CMK (cell line): ENCODE results near the gene GRN.
"Not testable (repeated sequence)": the region's sequence is repeated elsewhere in the genome, so short reads cannot be mapped to it uniquely, and the experiment has no call there.

ENCODE experiments used
- DNase-seq: peaks from one replicate; pipeline ENCODE4 v3.0.0-alpha.2; 2010; ENCODE audit warnings: low read depth

The GRN gene

GRCh38 chr17:44383363-44383762 lies 38.3 kb downstream of the GRN start:
- no peak for DNase-seq

GRCh38 chr17:44383861-44384260 lies 38.8 kb downstream of the GRN start:
- no peak for DNase-seq

- DNase-seq = no peak
Observed at GRCh38 chr17:44384281-44384822, 39.2 kb downstream of the GRN start.

- no peak for DNase-seq
Observed at GRCh38 chr17:44384823-44385286, 39.8 kb downstream of the GRN start.

- peak; percentile 87 for DNase-seq
Observed at GRCh38 chr17:44385287-44386181, 40.4 kb downstream of the GRN start.

GRCh38 chr17:44386182-44386525 lies 41.1 kb downstream of the GRN start:
- DNase-seq = no peak

- peak; percentile 73 for DNase-seq
Observed at GRCh38 chr17:44387804-44388203, 42.7 kb downstream of the GRN start.

- peak; percentile 97 for DNase-seq
Observed at GRCh38 chr17:44389281-44389680, 44.2 kb downstream of the GRN start, which contains the start of gene ITGA2B. TSS of gene ITGA2B (minus strand) at chr17:44389649. CDS start at chr17:44389473, 176 bp downstream.

- DNase-seq = peak; percentile 94
Observed at GRCh38 chr17:44389723-44390202, 44.7 kb downstream of the GRN start.

- DNase-seq = no peak
Observed at GRCh38 chr17:44390250-44390870, 45.3 kb downstream of the GRN start.

- not testable (repeated sequence) for DNase-seq
Observed at GRCh38 chr17:44394112-44394511, 49.0 kb downstream of the GRN start.

GRCh38 chr17:44394833-44395232 lies 49.7 kb downstream of the GRN start:
- no peak for DNase-seq

- no peak for DNase-seq
Observed at GRCh38 chr17:44396946-44397345, 51.8 kb downstream of the GRN start.

- no peak for DNase-seq
Observed at GRCh38 chr17:44397479-44398440, 52.7 kb downstream of the GRN start.

GRCh38 chr17:44398692-44399691 lies 53.9 kb downstream of the GRN start:
- DNase-seq = no peak

- DNase-seq = no peak
Observed at GRCh38 chr17:44400226-44400847, 55.2 kb downstream of the GRN start.
